Transverse colon (tissue), 4 donors: Measurements from ENCODE around the gene AICDA. TPM values are rescaled to one million over a fixed set of nuclear protein-coding genes. Genes with fewer than 3 reads are reported as not detected.
"Not testable (repeated sequence)": the region's sequence is repeated elsewhere in the genome, so short reads cannot be mapped to it uniquely, and the experiment has no call there.

ENCODE experiments used
- DNase-seq: peaks from one replicate; pipeline ENCODE4 v3.0.0-alpha.2; 2019
- H3K27ac ChIP-seq, 4 donors: fragments of 200-600 bp; sonication (generic); 2 replicates each; pipeline ENCODE4 v1.5.1; 2016 to 2018; ENCODE audit warnings: inconsistent platforms in 4 of 4
- H3K27me3 ChIP-seq: fragments of 200-600 bp; sonication (generic); 2 replicates; pipeline ENCODE4 v1.5.1; 2017; ENCODE audit warnings: inconsistent platforms
- H3K36me3 ChIP-seq, 4 donors: fragments of 200-600 bp; sonication (generic); 2 replicates each; pipeline ENCODE4 v1.5.1; 2017 to 2019; ENCODE audit warnings: inconsistent platforms in 4 of 4
- H3K4me1 ChIP-seq, 4 donors: fragments of 200-600 bp; sonication (generic); 2 replicates each; pipeline ENCODE4 v1.5.1; 2017 to 2020; ENCODE audit warnings: inconsistent platforms in 4 of 4
- H3K4me3 ChIP-seq, 4 donors: fragments of 200-600 bp; sonication (generic); 1 replicate in 1 of 4; 2 replicates in 3 of 4; pipeline versions ENCODE4 v1.5.1 to v1.6.1; 2017 to 2019; ENCODE audit warnings: inconsistent platforms in 4 of 4
- H3K9me3 ChIP-seq, 2 donors: fragments of 200-600 bp; sonication (generic); 2 replicates each; pipeline ENCODE4 v1.5.1; 2017 to 2019; ENCODE audit warnings: inconsistent platforms in 2 of 2
- CTCF ChIP-seq, 5 experiments: fragments of 200-600 bp in 3 of 5; fragments of 450-650 bp in 2 of 5; sonication (generic) in 3 of 5; IDR thresholded peaks; 1 replicate in 2 of 5; 2 replicates in 3 of 5; pipeline ENCODE4 v1.5.1; 2016 to 2017; ENCODE audit warnings: antibody characterized with exemption in 5 of 5, inconsistent platforms in 3 of 5, mild to moderate bottlenecking in 2 of 5, moderate library complexity in 1 of 5
- EP300 ChIP-seq: sonication (generic); formaldehyde crosslinking; IDR thresholded peaks from one replicate; pipeline ENCODE4 v1.6.1; 2017; ENCODE audit warnings: antibody characterized with exemption, low read depth
- POLR2A ChIP-seq: fragments of 450-650 bp; IDR thresholded peaks from one replicate; pipeline ENCODE4 v1.6.1; 2016; ENCODE audit warnings: antibody characterized with exemption, mild to moderate bottlenecking, moderate library complexity
- POLR2AphosphoS5 ChIP-seq, 3 donors: sonication (generic); formaldehyde crosslinking; IDR thresholded peaks; one replicate each; pipeline ENCODE4 v1.6.1; 2016; ENCODE audit warnings: antibody characterized with exemption in 3 of 3
- whole genome bisulfite sequencing, 2 donors: methylation state at CpG; one replicate each; pipeline ENCODE4 v1.1.5; 2018; ENCODE audit warnings: low coverage in 1 of 2; 5-methylcytosine and 5-hydroxymethylcytosine counted together
- in situ Hi-C, 4 donors: fragments of 200-750 bp; cut with MboI; loops; one replicate each; pipeline versions ENCODE4 v1.15.0 to v1.15.1; 2017; ENCODE audit warnings: low sequenced_read_pairs in 3 of 4, low pct_ligation_motif_present in 1 of 4, low pct_unique_long_range_greater_than_20kb in 1 of 4
- intact Hi-C: fragments of 100-400 bp; cut with DNase I; formaldehyde crosslinking; loops from one replicate; pipeline ENCODE4 v1.15.1; 2023; ENCODE audit warnings: low total_unique reads
- total RNA-seq, 4 donors: library from RNA; depleted of rRNA; stranded (reverse); fragments of >200 nt; gene quantifications; one replicate each; pipeline ENCODE4 v1.1.0, GENCODE V29; 2016

AICDA gene
- total RNA-seq, 4 donors from 2014 or later = not detected

GRCh38 chr12:8637244-8637643 is 24.6 kb upstream of the AICDA start:
- 80 to 96% methylated on average over 1 to 7 of the region's 7 CpGs for WGBS, 2 donors
- H3K4me1 ChIP-seq = no peaks in the 10 kb centered on the region
- DNase-seq = no peak
- no peak for TF ChIP-seq POLR2A
- TF ChIP-seq CTCF (IDR thresholded peaks at IDR 0.05) = no peak
- no peak for TF ChIP-seq EP300
- no peak for TF ChIP-seq POLR2AphosphoS5 (IDR thresholded peaks at IDR 0.05)
- no peaks in the 10 kb centered on the region for H3K27me3 ChIP-seq
- in situ Hi-C loops (no loop called here), intact Hi-C loops (no loop called here)
- H3K9me3 ChIP-seq = no peaks in the 10 kb centered on the region
- H3K27ac ChIP-seq = no peak overlapping the region
- H3K36me3 ChIP-seq = no peaks in the 10 kb centered on the region
- no peak overlapping the region for H3K4me3 ChIP-seq

GRCh38 chr12:8636581-8636980 is 23.9 kb upstream of the AICDA start:
- in situ Hi-C loops = no loop called here
- intact Hi-C loops = no loop called here
- WGBS, 2 donors = 60 to 71% methylated on average over 2 to 5 of the region's 5 CpGs
- DNase-seq = no peak
- H3K27me3 ChIP-seq = no peaks in the 10 kb centered on the region
- no peaks in the 10 kb centered on the region for H3K36me3 ChIP-seq
- no peak for TF ChIP-seq EP300
- no peak for TF ChIP-seq POLR2AphosphoS5 (IDR thresholded peaks at IDR 0.05)
- TF ChIP-seq CTCF (IDR thresholded peaks at IDR 0.05) = no peak
- no peak for TF ChIP-seq POLR2A
- H3K27ac ChIP-seq = no peak overlapping the region
- no peaks in the 10 kb centered on the region for H3K9me3 ChIP-seq
- no peaks in the 10 kb centered on the region for H3K4me1 ChIP-seq
- H3K4me3 ChIP-seq = no peak overlapping the region

GRCh38 chr12:8636007-8636346 is 23.3 kb upstream of the AICDA start:
- H3K4me1 ChIP-seq, H3K27me3 ChIP-seq, DNase-seq, H3K27ac ChIP-seq, H3K36me3 ChIP-seq, H3K9me3 ChIP-seq, in situ Hi-C loops, intact Hi-C loops, H3K4me3 ChIP-seq: not testable (repeated sequence)
- WGBS, 2 donors = 63% methylated on average over 8 of the region's 8 CpGs; no CpG with 5 or more reads in 1 of the 2 donors

- H3K27ac ChIP-seq, H3K27me3 ChIP-seq, intact Hi-C loops, H3K9me3 ChIP-seq, DNase-seq, H3K4me3 ChIP-seq, H3K36me3 ChIP-seq, H3K4me1 ChIP-seq, in situ Hi-C loops: not testable (repeated sequence)
- WGBS, 2 donors = 75 to 100% methylated on average over 2 to 9 of the region's 9 CpGs
Measured at GRCh38 chr12:8635342-8636006, 22.8 kb upstream of the AICDA start.

GRCh38 chr12:8630131-8630530 is 17.5 kb upstream of the AICDA start:
- Histone ChIP-seq H3K4me1 (no peaks in the 10 kb centered on the region), H3K4me3 (no peak overlapping the region), H3K36me3 (no peaks in the 10 kb centered on the region), H3K27ac (no peak overlapping the region), H3K27me3 (no peaks in the 10 kb centered on the region), H3K9me3 (no peaks in the 10 kb centered on the region)
- intact Hi-C loops (no loop called here), in situ Hi-C loops (no loop called here)
- no peak for DNase-seq
- TF ChIP-seq POLR2A = no peak
- TF ChIP-seq POLR2AphosphoS5 (IDR thresholded peaks at IDR 0.05) = no peak
- TF ChIP-seq CTCF (IDR thresholded peaks at IDR 0.05) = no peak
- no peak for TF ChIP-seq EP300
- WGBS, 2 donors = 82 to 89% methylated on average over 4 of the region's 4 CpGs
